Esophagus squamous epithelium (tissue), 4 donors: Measurements from ENCODE around the gene ACSS3.

Experiments used
- POLR2A ChIP-seq, 4 donors: fragments of 450-650 bp; IDR thresholded peaks; one replicate each; pipeline ENCODE4 v1.6.1; 2017; ENCODE audit warnings: antibody characterized with exemption in 4 of 4, mild to moderate bottlenecking in 4 of 4, moderate library complexity in 3 of 4
- TF ChIP-seq, protein P1 (sequence below), 6 experiments: fragments of 450-650 bp in 4 of 6; fragments of 200-600 bp in 2 of 6; sonication (generic) in 2 of 6; IDR thresholded peaks; one replicate each; pipeline ENCODE4 v1.5.1; 2016 to 2019; ENCODE audit warnings: antibody characterized with exemption in 6 of 6, mild to moderate bottlenecking in 4 of 6, moderate library complexity in 4 of 6

- TF ChIP-seq, protein P1, sequence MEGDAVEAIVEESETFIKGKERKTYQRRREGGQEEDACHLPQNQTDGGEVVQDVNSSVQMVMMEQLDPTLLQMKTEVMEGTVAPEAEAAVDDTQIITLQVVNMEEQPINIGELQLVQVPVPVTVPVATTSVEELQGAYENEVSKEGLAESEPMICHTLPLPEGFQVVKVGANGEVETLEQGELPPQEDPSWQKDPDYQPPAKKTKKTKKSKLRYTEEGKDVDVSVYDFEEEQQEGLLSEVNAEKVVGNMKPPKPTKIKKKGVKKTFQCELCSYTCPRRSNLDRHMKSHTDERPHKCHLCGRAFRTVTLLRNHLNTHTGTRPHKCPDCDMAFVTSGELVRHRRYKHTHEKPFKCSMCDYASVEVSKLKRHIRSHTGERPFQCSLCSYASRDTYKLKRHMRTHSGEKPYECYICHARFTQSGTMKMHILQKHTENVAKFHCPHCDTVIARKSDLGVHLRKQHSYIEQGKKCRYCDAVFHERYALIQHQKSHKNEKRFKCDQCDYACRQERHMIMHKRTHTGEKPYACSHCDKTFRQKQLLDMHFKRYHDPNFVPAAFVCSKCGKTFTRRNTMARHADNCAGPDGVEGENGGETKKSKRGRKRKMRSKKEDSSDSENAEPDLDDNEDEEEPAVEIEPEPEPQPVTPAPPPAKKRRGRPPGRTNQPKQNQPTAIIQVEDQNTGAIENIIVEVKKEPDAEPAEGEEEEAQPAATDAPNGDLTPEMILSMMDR (IDR thresholded peaks at IDR 0.05): no peak
- no peak for TF ChIP-seq POLR2A (IDR thresholded peaks at IDR 0.05)
Observed at GRCh38 chr12:81259360-81259759, 181.5 kb downstream of the ACSS3 start.
